ENCODE results near the gene DNAJC1. TPM values are rescaled to one million over a fixed set of nuclear protein-coding genes. Genes with fewer than 3 reads are reported as not detected.

DNAJC1 gene
- total RNA-seq, 3 donors from 2014 or later: 63.7 to 93.0 (median 92.1) TPM

GRCh38 chr10:21929070-21929469 is 74.5 kb downstream of the DNAJC1 start:
- intact Hi-C loops (cut with DNase I; ENCODE audit: low total_unique reads): no loop called here
- Histone ChIP-seq H3K36me3 (no peaks in the 10 kb centered on the region), H3K27ac (no peak overlapping the region), H3K4me3 (no peak overlapping the region), H3K27me3 (no peaks in the 10 kb centered on the region), H3K4me1 (no peaks in the 10 kb centered on the region), H3K9me3 (no peaks in the 10 kb centered on the region)
- TF ChIP-seq POLR2A (IDR thresholded peaks at IDR 0.05): no peak
- TF ChIP-seq, protein P1, sequence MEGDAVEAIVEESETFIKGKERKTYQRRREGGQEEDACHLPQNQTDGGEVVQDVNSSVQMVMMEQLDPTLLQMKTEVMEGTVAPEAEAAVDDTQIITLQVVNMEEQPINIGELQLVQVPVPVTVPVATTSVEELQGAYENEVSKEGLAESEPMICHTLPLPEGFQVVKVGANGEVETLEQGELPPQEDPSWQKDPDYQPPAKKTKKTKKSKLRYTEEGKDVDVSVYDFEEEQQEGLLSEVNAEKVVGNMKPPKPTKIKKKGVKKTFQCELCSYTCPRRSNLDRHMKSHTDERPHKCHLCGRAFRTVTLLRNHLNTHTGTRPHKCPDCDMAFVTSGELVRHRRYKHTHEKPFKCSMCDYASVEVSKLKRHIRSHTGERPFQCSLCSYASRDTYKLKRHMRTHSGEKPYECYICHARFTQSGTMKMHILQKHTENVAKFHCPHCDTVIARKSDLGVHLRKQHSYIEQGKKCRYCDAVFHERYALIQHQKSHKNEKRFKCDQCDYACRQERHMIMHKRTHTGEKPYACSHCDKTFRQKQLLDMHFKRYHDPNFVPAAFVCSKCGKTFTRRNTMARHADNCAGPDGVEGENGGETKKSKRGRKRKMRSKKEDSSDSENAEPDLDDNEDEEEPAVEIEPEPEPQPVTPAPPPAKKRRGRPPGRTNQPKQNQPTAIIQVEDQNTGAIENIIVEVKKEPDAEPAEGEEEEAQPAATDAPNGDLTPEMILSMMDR (IDR thresholded peaks at IDR 0.05): no peak
- TF ChIP-seq POLR2AphosphoS5 (IDR thresholded peaks at IDR 0.05): no peak
- DNase-seq (ENCODE audit: low spot score in 2 of 2): no peak

GRCh38 chr10:21927631-21928353 is 75.7 kb downstream of the DNAJC1 start:
- H3K4me1 ChIP-seq: no peaks in the 10 kb centered on the region
- intact Hi-C loops (cut with DNase I; ENCODE audit: low total_unique reads): no loop called here
- TF ChIP-seq, protein P1 (IDR thresholded peaks at IDR 0.05): no peak
- TF ChIP-seq POLR2AphosphoS5 (IDR thresholded peaks at IDR 0.05) (no peak), POLR2A (IDR thresholded peaks at IDR 0.05) (no peak)
- H3K27me3 ChIP-seq: no peaks in the 10 kb centered on the region
- H3K9me3 ChIP-seq: no peaks in the 10 kb centered on the region
- H3K27ac ChIP-seq: no peak overlapping the region
- H3K4me3 ChIP-seq: no peak overlapping the region
- no peak for DNase-seq (ENCODE audit: low spot score in 2 of 2)
- no peaks in the 10 kb centered on the region for H3K36me3 ChIP-seq

- no peaks in the 10 kb centered on the region for H3K9me3 ChIP-seq
- no peaks in the 10 kb centered on the region for H3K36me3 ChIP-seq
- intact Hi-C loops (cut with DNase I; ENCODE audit: low total_unique reads): no loop called here
- H3K4me1 ChIP-seq: no peaks in the 10 kb centered on the region
- no peak overlapping the region for H3K4me3 ChIP-seq
- no peak for DNase-seq (ENCODE audit: low spot score in 2 of 2)
- no peaks in the 10 kb centered on the region for H3K27me3 ChIP-seq
- no peak overlapping the region for H3K27ac ChIP-seq
- no peak for TF ChIP-seq POLR2A (IDR thresholded peaks at IDR 0.05)
- TF ChIP-seq POLR2AphosphoS5 (IDR thresholded peaks at IDR 0.05): no peak
- TF ChIP-seq, protein P1 (IDR thresholded peaks at IDR 0.05): no peak
These were observed 76.6 kb downstream of the DNAJC1 start for GRCh38 chr10:21926949-21927348.

DNA sequence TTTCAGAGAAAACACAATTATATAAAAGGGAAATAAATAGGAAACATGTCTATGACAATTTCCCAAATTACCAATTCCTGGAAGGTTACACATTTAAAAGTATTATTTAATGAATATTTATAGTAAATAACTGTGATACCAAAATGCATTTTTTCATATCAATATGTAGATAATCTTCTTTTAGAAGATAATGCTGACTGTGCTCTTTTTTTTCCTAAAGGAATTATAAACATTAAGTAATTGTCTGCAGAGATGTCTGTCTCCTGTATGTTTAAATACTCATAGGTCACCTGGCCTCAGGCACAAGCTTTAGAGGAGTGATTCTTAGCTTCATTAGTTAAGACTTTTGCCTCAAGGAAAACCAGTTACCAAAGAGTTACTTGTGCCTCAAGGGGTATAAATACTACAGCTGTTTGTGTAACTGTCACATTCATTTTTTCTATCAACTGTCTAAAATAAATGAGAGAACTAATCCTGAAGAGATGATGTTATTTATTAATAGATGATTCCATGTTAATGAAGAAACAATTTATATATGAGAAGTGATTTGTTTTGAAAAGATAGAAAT is 77.1 kb downstream of the DNAJC1 start:
- no peaks in the 10 kb centered on the region for H3K9me3 ChIP-seq
- TF ChIP-seq, protein P1 (IDR thresholded peaks at IDR 0.05): no peak
- TF ChIP-seq POLR2AphosphoS5 (IDR thresholded peaks at IDR 0.05) (no peak), POLR2A (IDR thresholded peaks at IDR 0.05) (no peak)
- no peaks in the 10 kb centered on the region for H3K27me3 ChIP-seq
- DNase-seq (ENCODE audit: low spot score in 2 of 2): no peak
- H3K36me3 ChIP-seq: no peaks in the 10 kb centered on the region
- intact Hi-C loops (cut with DNase I; ENCODE audit: low total_unique reads): no loop called here
- H3K27ac ChIP-seq: no peak overlapping the region
- no peaks in the 10 kb centered on the region for H3K4me1 ChIP-seq
- no peak overlapping the region for H3K4me3 ChIP-seq

DNA sequence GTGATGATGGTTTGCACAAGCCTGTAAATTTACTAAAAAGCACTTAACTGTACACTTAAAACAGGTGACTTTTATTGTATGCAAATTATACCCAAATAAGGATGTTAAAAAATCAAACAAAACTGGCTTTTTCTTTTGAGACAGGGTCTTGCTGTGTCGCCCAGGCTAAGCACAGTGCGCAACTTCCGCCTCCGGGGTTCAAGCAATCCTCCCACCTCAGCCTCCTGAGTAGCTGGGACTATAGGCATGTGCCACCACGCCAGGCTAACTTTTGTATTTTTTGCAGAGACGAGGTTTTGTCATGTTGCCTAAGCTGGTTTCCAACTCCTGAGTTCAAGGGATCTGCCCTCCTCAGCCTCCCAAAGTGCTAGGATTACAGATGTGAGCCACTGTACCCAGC is 77.7 kb downstream of the DNAJC1 start:
- Histone ChIP-seq H3K27me3 (no peaks in the 10 kb centered on the region), H3K27ac (no peak overlapping the region), H3K4me3 (no peak overlapping the region), H3K4me1 (no peaks in the 10 kb centered on the region), H3K9me3 (no peaks in the 10 kb centered on the region), H3K36me3 (no peaks in the 10 kb centered on the region)
- TF ChIP-seq, protein P1 (IDR thresholded peaks at IDR 0.05): no peak
- TF ChIP-seq POLR2A (IDR thresholded peaks at IDR 0.05) (no peak), POLR2AphosphoS5 (IDR thresholded peaks at IDR 0.05) (no peak)
- no peak for DNase-seq (ENCODE audit: low spot score in 2 of 2)
- intact Hi-C loops (cut with DNase I; ENCODE audit: low total_unique reads): no loop called here
